ENCODE data around the gene LHX4. TPM values are rescaled to one million over a fixed set of nuclear protein-coding genes. Genes with fewer than 3 reads are reported as not detected.

The LHX4 gene
- total RNA-seq, 1 donor from 2014 or later = under 0.01 TPM

DNA sequence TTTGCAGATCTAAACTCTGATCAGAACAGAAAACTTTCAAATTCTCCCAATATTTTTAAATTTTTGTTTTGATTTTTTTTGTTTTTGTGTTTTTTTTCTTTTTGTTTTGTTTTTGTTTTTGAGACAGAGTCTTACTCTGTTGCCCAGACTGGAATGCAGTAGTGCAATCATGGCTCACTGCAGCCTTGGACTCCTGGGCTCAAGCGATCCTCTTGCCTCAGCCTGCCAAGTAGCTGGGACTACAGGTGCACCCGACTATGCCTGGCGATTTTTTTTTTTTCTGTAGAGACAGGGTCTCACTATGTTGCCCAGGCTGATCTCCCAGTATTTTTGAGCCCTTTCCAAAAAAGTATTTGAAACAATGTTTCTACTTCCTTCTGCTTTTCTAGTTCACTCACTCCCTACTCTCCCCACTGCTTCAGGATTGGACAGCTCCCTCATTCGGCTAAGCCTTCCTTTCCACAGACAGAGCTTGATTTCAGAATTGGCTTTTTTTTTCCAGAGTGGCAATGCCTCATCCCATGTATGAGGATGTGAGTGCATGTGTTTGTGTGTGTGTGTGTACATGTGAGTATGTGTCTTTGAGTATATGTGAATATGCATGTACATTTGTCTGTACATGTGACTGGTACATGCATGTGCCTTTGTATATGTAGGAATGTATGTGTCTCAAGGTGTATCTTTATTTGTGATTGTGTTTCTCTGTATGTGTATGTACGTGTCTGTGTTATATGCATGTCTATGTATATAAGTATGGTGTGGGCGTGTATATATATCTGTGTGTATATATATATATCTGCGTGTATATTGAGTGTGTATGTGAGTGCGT lies 11.9 kb downstream of the LHX4 start:
- no peak for DNase-seq (ENCODE audit: low read depth, low spot score)

- DNase-seq (ENCODE audit: low read depth, low spot score) = no peak
These were observed 13.6 kb downstream of the LHX4 start for GRCh38 chr1:180243517-180244221.

DNA sequence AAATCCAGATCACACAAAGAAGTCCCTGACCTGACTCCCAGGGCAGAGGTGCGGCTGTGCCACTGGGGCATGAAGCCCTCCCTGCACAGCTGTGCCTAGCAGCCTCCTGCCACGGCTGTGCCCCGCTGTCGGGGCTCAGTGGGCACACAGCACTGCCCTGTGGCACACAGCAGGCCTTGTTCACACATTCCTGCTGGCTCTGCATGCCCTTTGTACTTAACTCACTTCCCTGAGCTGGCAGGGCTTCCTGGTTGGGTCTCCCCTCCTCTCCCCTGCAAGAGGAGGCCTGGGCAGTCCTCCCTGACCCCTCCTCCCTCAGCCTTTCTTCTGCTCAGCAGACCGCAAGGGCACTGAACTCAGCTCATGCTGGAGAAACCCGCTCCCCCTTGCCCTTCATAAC lies 14.8 kb downstream of the LHX4 start:
- DNase-seq (ENCODE audit: low read depth, low spot score) = no peak

GRCh38 chr1:180246579-180246978 lies 16.5 kb downstream of the LHX4 start:
- no peak for DNase-seq (ENCODE audit: low read depth, low spot score)

DNA sequence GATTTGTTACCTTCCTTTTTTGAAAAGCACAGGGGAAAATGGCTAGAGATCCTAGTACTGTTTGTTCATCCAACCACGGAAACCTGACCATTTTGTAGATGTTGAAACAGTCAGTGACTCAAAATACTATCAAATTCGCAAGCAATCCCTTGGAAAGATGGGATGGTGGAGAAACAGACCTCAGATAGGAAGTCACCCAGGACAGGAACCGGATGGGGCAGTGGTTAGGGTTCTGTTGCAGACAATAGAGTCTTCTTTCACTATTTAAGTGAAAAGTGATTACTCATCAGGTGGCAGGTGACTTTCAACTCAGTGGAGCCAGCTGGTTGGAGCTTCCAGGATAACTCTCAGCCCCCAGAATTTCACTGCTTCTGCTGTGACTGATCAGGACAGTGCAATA lies 17.0 kb downstream of the LHX4 start:
- DNase-seq (ENCODE audit: low read depth, low spot score) = no peak

DNA sequence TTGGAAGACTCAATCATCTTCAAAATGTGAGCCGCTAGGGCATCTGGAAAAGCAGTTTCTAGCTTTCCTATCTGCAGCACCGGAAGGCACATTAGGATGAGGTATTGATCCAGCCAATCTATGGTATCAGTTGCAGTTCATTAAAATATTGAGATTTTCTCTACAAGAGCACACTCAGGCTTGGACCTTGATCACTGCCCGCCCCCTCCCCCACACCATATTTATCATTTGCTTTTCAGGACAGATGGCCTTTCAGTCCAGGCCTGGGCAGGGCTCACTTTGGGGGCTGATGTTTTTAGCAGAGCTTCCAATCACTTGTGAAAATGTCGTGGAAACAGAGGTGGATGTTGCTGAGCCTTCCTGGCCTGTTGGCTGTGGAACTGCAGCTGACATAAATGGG lies 17.5 kb downstream of the LHX4 start:
- no peak for DNase-seq (ENCODE audit: low read depth, low spot score)

DNA sequence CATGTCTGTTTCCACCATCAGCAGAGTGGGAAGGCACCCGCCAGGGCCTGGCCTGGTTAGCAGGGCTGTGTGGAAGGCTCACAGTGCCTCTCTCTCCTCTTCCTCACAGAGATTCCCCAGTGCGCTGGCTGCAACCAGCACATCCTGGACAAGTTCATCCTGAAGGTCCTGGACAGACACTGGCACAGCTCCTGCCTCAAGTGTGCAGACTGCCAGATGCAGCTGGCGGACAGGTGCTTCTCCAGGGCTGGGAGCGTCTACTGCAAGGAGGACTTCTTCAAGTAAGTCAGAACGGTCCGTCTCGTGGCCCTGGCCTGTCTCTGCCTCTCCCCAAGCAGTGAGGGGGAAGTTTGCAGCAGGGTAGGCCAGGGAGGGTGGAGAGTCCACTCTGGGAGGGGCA lies 18.1 kb downstream of the LHX4 start:
- DNase-seq (ENCODE audit: low read depth, low spot score) = no peak

DNA sequence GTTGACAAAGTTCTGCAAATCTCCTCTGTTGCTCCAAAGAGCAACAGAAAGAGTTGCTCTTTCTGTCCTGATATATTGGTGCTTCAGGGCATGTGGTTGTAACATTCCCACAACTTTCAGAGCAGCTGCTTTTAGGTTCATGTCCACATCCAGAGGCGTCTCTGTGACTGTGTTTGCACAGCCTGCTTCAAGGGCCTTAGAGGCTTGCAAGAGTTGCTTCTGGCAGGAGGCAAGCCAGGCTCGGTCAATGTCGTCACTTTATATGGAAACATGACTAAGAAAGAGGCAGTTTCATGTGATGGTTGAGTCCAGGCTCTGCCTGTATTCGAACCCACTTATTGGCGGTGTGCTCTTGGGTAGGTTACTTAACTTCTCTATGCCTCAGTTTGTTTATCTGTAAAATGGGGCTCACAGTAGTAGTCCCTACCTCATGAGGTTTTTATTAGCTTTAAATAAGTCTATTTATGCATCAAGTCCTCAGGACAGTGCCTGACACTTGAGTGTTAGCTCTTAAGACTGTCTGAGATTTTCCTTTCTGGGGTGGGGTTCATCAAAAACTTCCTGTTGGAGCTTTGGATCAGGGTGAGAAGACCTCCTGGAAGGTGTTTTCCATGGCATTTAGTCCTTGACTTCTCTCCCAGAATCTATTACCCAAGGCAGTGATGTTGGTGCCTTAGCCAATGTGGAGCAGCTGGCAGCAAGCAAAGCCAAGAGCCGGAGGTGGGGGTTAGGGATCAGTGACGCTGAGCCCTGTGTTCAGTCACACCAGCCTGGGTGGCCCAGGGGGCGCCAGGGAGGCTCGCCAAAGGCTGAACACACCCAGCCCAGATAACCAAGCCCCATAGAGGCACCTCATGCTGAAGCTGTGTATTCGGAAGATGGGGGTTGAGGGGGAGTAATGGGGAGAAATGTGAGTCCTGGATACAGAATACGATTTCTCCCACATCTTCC lies 18.9 kb downstream of the LHX4 start:
- DNase-seq (ENCODE audit: low read depth, low spot score) = no peak

DNA sequence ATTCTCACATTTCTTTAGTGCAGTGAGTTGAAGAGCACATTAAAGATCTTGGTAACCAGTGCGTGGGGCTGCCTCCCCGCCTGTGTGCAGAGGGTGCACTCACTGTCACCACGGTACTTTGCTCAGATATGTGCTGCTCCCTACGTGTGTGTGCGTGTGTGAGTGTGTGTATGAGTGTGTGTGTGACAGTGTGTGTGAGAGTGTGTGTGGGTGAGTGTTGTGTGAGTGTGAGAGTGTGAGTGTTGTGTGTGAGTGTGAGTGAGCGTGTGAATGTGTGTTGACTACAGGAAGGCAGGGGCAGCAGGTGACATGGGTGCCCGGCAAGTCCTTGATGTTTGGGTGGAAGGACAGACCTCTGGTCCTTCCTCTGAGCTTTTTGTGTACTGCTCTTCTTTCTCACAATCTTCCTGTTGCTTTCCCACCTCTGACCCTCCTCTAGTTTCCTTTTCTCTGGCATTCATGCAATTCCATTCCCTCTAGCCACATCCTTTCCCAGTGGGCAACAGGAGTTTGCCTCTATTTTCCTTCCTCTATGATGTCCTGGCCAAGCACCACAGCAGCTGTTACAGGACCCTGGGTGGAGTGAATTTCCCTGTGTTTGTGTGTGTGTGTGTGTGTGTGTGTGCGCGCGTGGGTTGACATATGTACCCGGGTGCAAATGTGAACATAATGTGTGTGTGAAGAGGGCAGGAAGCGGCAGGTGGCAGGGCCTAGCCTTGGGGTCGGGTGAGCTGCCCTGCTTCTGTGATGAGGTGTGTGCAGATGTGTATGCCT lies 19.8 kb downstream of the LHX4 start:
- DNase-seq (ENCODE audit: low read depth, low spot score) = peak; percentile 15

- no peak for DNase-seq (ENCODE audit: low read depth, low spot score)
These were observed 20.4 kb downstream of the LHX4 start for GRCh38 chr1:180250499-180250770.

- no peak for DNase-seq (ENCODE audit: low read depth, low spot score)
These were observed 20.9 kb downstream of the LHX4 start for GRCh38 chr1:180250883-180251509.

DNA sequence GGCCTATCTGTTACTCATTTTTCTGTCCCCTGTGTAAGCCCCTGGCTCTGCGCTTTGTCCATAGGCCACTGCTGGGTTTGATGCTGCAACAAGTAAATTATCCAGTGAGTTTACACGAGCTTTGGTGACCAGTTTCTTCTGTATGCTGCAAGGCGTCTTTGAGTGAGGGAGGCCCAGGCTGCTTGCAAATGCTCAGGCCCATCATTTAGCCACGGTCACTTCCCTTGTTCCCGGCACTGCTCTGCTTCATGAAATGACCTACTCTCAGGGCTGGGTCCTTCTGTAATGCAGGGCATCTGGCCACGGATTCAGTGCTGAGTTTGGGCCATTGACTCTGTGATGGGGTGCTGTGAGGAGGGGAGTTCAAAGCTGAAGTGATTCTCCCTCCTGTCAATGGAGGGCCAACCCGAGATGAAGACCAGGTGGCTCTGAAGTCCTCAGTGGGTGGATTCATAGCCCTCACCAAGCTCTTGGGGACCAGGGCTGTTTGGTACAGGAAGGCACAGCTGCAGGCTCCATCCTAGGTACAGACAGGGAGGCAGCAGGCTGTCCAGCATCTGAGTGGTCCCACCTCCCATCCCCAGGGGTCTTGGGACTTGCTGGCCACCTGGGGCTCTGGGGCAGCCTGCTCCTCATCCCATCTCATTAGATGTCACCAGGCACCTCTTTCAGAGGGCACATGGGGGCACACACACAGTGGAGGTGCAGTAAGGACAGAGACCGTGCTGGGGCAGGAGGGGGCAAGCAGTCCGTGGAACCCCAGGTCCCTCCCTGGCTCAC lies 21.7 kb downstream of the LHX4 start:
- no peak for DNase-seq (ENCODE audit: low read depth, low spot score)

- DNase-seq (ENCODE audit: low read depth, low spot score) = peak; percentile 8
These were observed 22.8 kb downstream of the LHX4 start for GRCh38 chr1:180252638-180253536.

DNA sequence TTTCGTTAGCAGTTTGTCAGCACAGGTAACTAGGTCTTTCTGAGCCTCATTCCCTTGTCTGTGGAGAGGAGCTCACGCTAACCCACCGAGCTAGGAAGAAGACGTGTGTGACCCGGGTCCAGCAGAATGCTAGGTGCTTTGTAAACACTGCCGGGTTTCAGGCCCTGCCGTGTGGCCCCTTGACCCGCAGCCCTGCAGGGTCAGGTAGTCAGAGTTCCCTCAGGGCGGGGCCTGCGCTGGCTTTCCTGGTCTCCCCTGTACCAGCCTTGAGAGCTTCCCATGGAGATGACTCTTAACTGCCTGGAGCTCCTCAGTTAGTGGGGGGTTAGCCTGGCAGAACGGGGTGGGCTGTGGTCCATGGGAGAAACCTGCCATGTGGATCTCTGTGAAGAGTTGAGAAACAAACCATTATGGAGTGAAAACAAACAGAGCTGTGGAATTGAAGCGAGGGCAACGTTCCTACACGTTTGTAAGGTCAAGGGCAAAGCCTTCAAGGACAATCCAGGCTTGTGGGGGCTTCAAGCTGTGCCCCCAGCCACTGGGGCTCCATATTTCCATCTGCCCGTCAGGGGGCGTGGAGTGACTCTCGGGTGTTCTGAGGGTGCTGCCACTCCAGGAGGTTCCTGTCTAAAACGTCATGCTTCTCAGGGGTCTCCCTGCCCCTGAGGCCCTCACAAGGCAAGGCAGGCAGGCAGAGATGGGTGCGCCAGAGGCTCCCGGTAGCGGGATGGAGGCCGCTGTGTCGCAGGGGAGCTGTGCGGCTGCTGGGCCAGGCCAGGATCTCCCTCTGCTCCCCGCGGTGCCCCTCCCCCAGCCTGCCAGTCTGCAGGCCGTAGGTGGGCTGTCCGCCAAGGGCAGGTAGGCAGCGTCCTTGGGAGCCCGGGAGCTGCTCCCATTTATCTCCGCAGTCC lies 23.8 kb downstream of the LHX4 start:
- DNase-seq (ENCODE audit: low read depth, low spot score) = no peak

GRCh38 chr1:180254496-180254819 lies 24.4 kb downstream of the LHX4 start:
- no peak for DNase-seq (ENCODE audit: low read depth, low spot score)

DNA sequence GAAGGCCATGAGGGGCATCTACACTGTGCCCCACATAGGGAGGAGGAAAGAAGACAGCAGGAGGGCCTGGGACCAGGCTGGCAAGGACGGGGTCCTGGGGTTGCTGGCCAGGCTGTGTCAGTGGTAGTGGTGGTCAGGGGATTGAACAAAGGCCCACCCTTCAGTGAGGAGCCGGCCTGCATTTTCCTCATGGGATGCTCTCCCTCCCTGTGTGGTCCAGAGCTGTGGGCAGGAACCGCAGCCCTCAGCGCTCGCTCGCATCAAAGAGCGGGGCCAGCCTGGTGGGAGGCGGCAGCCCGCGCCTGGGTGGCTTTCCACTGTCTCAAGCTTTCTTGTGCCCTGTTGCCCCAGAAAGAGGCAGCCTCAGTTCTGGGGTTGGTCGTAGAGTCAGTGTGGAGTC lies 24.8 kb downstream of the LHX4 start:
- DNase-seq (ENCODE audit: low read depth, low spot score) = no peak

GRCh38 chr1:180255536-180256340 lies 25.7 kb downstream of the LHX4 start:
- no peak for DNase-seq (ENCODE audit: low read depth, low spot score)
